A549 (cell line): ENCODE measurements around the gene PLIN4. TPM values are rescaled to one million over a fixed set of nuclear protein-coding genes. Genes with fewer than 3 reads are reported as not detected.

ENCODE experiments used
- ATAC-seq, 2 experiments: fragments of 200-7000 bp in 1 of 2; fragments of >200 bp in 1 of 2; cut with Nextera tagmentation in 1 of 2; cut with Tn5 transposase in 1 of 2; 3 replicates each; pipeline versions ENCODE4 v1.8.0 to v1.9.1; 2018 to 2020; ENCODE audit warnings: mild to moderate bottlenecking in 1 of 2, moderate library complexity in 1 of 2
- CTCF ChIA-PET: fragments of 300-600 bp; sonication (Branson Sonifier 250); formaldehyde crosslinking; extraction: SDS; loops from one replicate; lab custom pipeline; 2021; ENCODE audit warnings: antibody characterized with exemption, inconsistent platforms; lab: Yijun Ruan, JAX
- POLR2A ChIA-PET: fragments of 350-600 bp; formaldehyde crosslinking; extraction: SDS; loops from one replicate; lab custom pipeline; 2021; ENCODE audit warnings: antibody characterized with exemption, inconsistent platforms; lab: Yijun Ruan, JAX
- DNase-seq, 2 experiments: peaks; one replicate each; pipeline versions ENCODE4 v3.0.0 to v3.0.0-alpha.2; 2011 to 2016; ENCODE audit warnings: low read depth in 1 of 2, low spot score in 1 of 2
- FAIRE-seq: peaks from 2 replicates; lab custom pipeline; 2011; peaks lifted over from hg19 to GRCh38; lab: Jason Lieb, UNC
- H3K27ac ChIP-seq, 2 experiments: fragments of >200 bp; sonication (Bioruptor Twin); formaldehyde crosslinking; 3 replicates each; pipeline ENCODE4 v1.5.1; 2016 to 2017
- H3K4me1 ChIP-seq: fragments of >200 bp; sonication (Bioruptor Twin); formaldehyde crosslinking; 3 replicates; pipeline ENCODE4 v1.6.1; 2016
- H3K4me2 ChIP-seq: fragments of >200 bp; sonication (Bioruptor Twin); formaldehyde crosslinking; 3 replicates; pipeline ENCODE4 v1.6.1; 2016
- H3K4me3 ChIP-seq: fragments of >200 bp; sonication (Bioruptor Twin); formaldehyde crosslinking; 3 replicates; pipeline ENCODE4 v1.5.1; 2016
- H3K9me3 ChIP-seq: fragments of >200 bp; sonication (Bioruptor Twin); formaldehyde crosslinking; 3 replicates; pipeline ENCODE4 v1.6.1; 2016
- CEBPB ChIP-seq, 2 experiments: fragments of >200 bp in 1 of 2; sonication (Bioruptor Twin) in 1 of 2; formaldehyde crosslinking in 1 of 2; IDR thresholded peaks; 2 replicates each; pipeline ENCODE4 v1.6.1; 2012 to 2016
- EHF ChIP-seq: fragments of 250-450 bp; sonication (Bioruptor Pico); IDR thresholded peaks from 2 replicates; pipeline ENCODE4 v1.5.0; 2020; ENCODE audit warnings: mild to moderate bottlenecking
- EHMT2 ChIP-seq: fragments of 200-600 bp; sonication (generic); IDR thresholded peaks from 2 replicates; pipeline ENCODE4 v1.6.1; 2016; ENCODE audit warnings: antibody characterized with exemption, low read depth, mild to moderate bottlenecking, moderate library complexity
- EP300 ChIP-seq, 2 experiments: fragments of >200 bp; sonication (Bioruptor Twin); formaldehyde crosslinking; IDR thresholded peaks; 2 replicates in 1 of 2; 3 replicates in 1 of 2; pipeline ENCODE4 v1.6.1; 2016 to 2017
- FOSB ChIP-seq: fragments of 250-450 bp; sonication (Bioruptor Pico); IDR thresholded peaks from 2 replicates; pipeline ENCODE4 v1.5.0; 2020; ENCODE audit warnings: mild to moderate bottlenecking, moderate library complexity
- FOXS1 ChIP-seq: fragments of 250-450 bp; sonication (Bioruptor Pico); IDR thresholded peaks from 2 replicates; pipeline ENCODE4 v1.5.0; 2020; ENCODE audit warnings: mild to moderate bottlenecking, moderate library complexity
- HOXB5 ChIP-seq: fragments of 250-450 bp; sonication (Bioruptor Pico); IDR thresholded peaks from 2 replicates; pipeline ENCODE4 v1.5.0; 2020; ENCODE audit warnings: mild to moderate bottlenecking, moderate library complexity
- JUN ChIP-seq, 2 experiments: fragments of >200 bp; sonication (Bioruptor Twin); formaldehyde crosslinking; IDR thresholded peaks; 2 replicates in 1 of 2; 3 replicates in 1 of 2; pipeline ENCODE4 v1.6.1; 2016 to 2017
- MYC ChIP-seq: IDR thresholded peaks from 2 replicates; pipeline ENCODE4 v1.6.1; 2012; ENCODE audit warnings: mild to moderate bottlenecking, inconsistent platforms, low read length, improper control_type of control experiment, borderline replicate concordance
- NFE2L2 ChIP-seq: fragments of 150-350 bp; conservative IDR thresholded peaks from 2 replicates; pipeline ENCODE4 v1.6.1; 2014; ENCODE audit warnings: low read length
- NR3C1 ChIP-seq: fragments of >200 bp; sonication (Bioruptor Twin); formaldehyde crosslinking; IDR thresholded peaks from 3 replicates; pipeline ENCODE4 v1.6.1; 2017
- POLR2A ChIP-seq: IDR thresholded peaks from 2 replicates; pipeline ENCODE4 v1.6.1; 2012; ENCODE audit warnings: mild to moderate bottlenecking, low read length
- POLR2AphosphoS2 ChIP-seq: conservative IDR thresholded peaks from 2 replicates; pipeline ENCODE4 v1.6.1; 2012; ENCODE audit warnings: low read length, improper control_type of control experiment, inconsistent platforms
- RCOR1 ChIP-seq: fragments of 150-350 bp; IDR thresholded peaks from 2 replicates; pipeline ENCODE4 v1.6.1; 2014; ENCODE audit warnings: antibody characterized with exemption, low read length, low read depth
- SMC3 ChIP-seq: fragments of >200 bp; sonication (Bioruptor Twin); formaldehyde crosslinking; IDR thresholded peaks from 3 replicates; pipeline ENCODE4 v1.6.1; 2018; ENCODE audit warnings: inconsistent platforms
- SREBF2 ChIP-seq: fragments of 450-650 bp; IDR thresholded peaks from 2 replicates; pipeline ENCODE4 v1.6.1; 2014; ENCODE audit warnings: mild to moderate bottlenecking, moderate library complexity
- TFCP2L1 ChIP-seq: fragments of 250-450 bp; sonication (Bioruptor Pico); IDR thresholded peaks from 2 replicates; pipeline ENCODE4 v1.5.0; 2021; ENCODE audit warnings: mild to moderate bottlenecking
- WGBS: methylation state at CpG from one replicate; pipeline ENCODE4 v1.1.6; 2017; ENCODE audit errors: missing lambda C conversion rate; 5-methylcytosine and 5-hydroxymethylcytosine counted together
- polyA plus RNA-seq, 4 experiments: library from polyadenylated mRNA; depleted of rRNA in 3 of 4; stranded (reverse); fragments of >200 nt; fragmentation: RNase III in 1 of 4; extraction: RNeasy Plus Mini Kit Qiagen cat#74134 plus additional on column Dnase treatment in 1 of 4; gene quantifications; 2 replicates in 3 of 4; 3 replicates in 1 of 4; pipeline ENCODE4 v1.2.3, GENCODE V29; 2011 to 2017
- TF ChIP-seq, protein P1 (sequence below): fragments of >200 bp; sonication (Bioruptor Twin); formaldehyde crosslinking; IDR thresholded peaks from 3 replicates; pipeline ENCODE4 v1.5.1; 2016
- TF ChIP-seq, protein P2 (sequence below): IDR thresholded peaks from 2 replicates; pipeline ENCODE4 v1.6.1; 2012
- TF ChIP-seq, protein P3 (sequence below): fragments of 150-350 bp; IDR thresholded peaks from 2 replicates; pipeline ENCODE4 v1.6.1; 2014; ENCODE audit warnings: low read depth, mild to moderate bottlenecking, low read length
- TF ChIP-seq, protein P4 (sequence below): fragments of 200-600 bp; sonication (generic); IDR thresholded peaks from 2 replicates; pipeline ENCODE4 v1.6.1; 2016; ENCODE audit warnings: antibody characterized with exemption, mild to moderate bottlenecking, moderate library complexity

Gene PLIN4
- polyA plus RNA-seq, 2 of the 4 experiments (the other 2 are of a cell fraction), result 0.04 to 0.23 TPM

DNA sequence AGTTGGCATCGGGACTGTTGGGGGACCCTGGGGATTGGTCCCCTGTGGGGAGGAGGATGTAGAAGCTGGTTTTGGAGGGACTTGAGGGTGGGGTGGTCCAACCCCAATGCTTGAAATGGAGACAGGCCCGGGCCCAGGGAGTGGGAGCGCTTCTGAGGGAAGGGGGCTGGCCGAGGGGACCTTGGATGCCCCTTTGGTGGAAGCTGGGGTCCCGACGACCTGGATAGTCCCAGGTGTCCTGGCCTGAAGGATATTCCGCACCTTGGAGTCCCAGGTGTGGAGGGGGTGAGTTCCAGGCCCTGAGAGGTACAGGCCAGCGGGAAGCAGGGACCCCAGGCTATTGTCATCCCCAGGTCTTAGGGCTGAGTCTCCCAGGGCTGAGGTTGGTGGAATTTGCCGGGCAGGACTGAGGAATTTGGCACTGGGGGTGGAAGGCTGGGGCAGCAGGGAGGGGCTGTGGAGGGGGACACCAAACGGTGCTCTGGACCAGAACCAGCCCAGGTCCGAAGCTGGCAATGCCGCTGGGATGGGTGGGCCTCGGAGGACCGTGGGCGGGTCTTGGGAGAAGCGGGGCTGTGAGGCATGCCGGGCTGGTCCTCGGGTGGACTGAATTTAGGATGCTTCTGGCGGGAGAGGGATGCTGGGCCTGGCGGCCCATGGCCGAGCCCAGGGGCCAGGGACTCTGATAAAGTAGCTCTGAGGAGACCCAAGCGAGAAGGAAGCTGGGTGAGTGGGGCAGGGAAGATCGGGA, 44.3 kb downstream of the PLIN4 start:
- no peak for ATAC-seq
- Histone ChIP-seq H3K4me3 (peak overlapping the region; percentile 27; the same call in 1 of the 3 replicates), H3K9me3 (no peaks in the 10 kb centered on the region), H3K27ac (peak overlapping the region in 1 of 2 experiments; percentile 99; a peak in 3 of 6 replicates), H3K4me2 (peak overlapping the region; percentile 95), H3K4me1 (peaks cover 15% of the 10 kb centered on the region)
- WGBS, result 70% methylated on average over 18 of the region's 23 CpGs
- no peak for DNase-seq
- no peak for TF ChIP-seq HOXB5
- TF ChIP-seq POLR2A, result no peak
- TF ChIP-seq JUN (IDR thresholded peaks at IDR 0.05), result no peak
- CTCF ChIA-PET, result interaction anchor here (0.6 to 1.9 kb wide), 4 partner anchors 10 to 73 kb away, joined by 4 to 7 read pairs (median 6); partner anchors contain the start of gene SH3GL1
- no peak for FAIRE-seq
- POLR2A ChIA-PET, result no interaction called here

DNA sequence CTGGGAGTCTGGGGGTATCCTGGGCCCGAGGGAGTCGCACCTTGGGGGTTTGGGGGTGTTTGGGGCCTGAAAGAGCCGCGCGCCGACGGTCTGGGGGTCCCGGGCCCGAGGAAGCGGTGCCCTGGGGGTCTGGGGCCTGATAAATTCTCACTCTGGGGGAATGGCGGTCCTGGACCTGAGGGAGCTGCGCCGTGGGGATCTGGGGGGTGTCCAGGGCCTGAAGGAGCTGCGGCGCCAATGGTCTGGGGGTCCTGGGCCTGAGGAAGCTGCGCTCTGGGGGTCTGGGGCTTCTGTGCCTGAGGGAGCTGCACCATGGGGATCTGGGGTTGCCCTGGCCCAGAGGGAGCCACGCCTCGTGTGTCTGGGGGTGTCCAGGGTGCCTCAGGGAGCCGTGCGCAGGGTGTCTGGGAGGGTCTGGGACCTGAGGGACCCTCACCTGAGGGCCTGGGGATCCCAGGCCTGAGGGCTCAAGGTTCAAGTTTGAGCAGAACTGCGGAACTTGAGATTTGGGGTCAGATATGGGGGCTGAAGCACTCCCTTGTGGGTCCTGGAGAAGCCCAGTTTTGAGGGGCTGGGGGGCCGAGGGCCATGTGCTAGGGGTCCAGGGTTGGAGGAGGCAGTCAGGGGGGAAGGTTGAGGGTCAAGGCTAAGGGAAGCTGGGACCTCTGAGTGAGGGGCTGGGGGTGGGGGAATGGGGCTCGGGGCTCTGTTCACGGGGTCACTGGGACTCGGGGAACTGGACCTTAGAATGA, 45.1 kb downstream of the PLIN4 start:
- WGBS, result 59% methylated on average over 6 of the region's 25 CpGs
- Histone ChIP-seq H3K4me3 (peak overlapping the region; percentile 98), H3K4me1 (peaks cover 15% of the 10 kb centered on the region), H3K9me3 (no peaks in the 10 kb centered on the region), H3K4me2 (peak overlapping the region; percentile 95)
- no peak for DNase-seq
- TF ChIP-seq SREBF2 (no peak), EHMT2 (no peak), RCOR1 (no peak), EP300 (IDR thresholded peaks at IDR 0.05) (no peak), MYC (no peak), NR3C1 (no peak), FOXS1 (CRISPR knock-in tag) (no peak), SMC3 (no peak), CEBPB (IDR thresholded peaks at IDR 0.05) (no peak), JUN (IDR thresholded peaks at IDR 0.05) (no peak), EHF (CRISPR knock-in tag) (no peak), TFCP2L1 (CRISPR knock-in tag) (no peak), POLR2AphosphoS2 (no peak), NFE2L2 (no peak), FOSB (CRISPR knock-in tag) (no peak)
- TF ChIP-seq, protein P1, sequence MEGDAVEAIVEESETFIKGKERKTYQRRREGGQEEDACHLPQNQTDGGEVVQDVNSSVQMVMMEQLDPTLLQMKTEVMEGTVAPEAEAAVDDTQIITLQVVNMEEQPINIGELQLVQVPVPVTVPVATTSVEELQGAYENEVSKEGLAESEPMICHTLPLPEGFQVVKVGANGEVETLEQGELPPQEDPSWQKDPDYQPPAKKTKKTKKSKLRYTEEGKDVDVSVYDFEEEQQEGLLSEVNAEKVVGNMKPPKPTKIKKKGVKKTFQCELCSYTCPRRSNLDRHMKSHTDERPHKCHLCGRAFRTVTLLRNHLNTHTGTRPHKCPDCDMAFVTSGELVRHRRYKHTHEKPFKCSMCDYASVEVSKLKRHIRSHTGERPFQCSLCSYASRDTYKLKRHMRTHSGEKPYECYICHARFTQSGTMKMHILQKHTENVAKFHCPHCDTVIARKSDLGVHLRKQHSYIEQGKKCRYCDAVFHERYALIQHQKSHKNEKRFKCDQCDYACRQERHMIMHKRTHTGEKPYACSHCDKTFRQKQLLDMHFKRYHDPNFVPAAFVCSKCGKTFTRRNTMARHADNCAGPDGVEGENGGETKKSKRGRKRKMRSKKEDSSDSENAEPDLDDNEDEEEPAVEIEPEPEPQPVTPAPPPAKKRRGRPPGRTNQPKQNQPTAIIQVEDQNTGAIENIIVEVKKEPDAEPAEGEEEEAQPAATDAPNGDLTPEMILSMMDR, result no peak
- TF ChIP-seq, protein P2, sequence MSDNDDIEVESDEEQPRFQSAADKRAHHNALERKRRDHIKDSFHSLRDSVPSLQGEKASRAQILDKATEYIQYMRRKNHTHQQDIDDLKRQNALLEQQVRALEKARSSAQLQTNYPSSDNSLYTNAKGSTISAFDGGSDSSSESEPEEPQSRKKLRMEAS, result no peak
- TF ChIP-seq, protein P3, sequence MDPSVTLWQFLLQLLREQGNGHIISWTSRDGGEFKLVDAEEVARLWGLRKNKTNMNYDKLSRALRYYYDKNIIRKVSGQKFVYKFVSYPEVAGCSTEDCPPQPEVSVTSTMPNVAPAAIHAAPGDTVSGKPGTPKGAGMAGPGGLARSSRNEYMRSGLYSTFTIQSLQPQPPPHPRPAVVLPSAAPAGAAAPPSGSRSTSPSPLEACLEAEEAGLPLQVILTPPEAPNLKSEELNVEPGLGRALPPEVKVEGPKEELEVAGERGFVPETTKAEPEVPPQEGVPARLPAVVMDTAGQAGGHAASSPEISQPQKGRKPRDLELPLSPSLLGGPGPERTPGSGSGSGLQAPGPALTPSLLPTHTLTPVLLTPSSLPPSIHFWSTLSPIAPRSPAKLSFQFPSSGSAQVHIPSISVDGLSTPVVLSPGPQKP, result no peak
- TF ChIP-seq, protein P4, sequence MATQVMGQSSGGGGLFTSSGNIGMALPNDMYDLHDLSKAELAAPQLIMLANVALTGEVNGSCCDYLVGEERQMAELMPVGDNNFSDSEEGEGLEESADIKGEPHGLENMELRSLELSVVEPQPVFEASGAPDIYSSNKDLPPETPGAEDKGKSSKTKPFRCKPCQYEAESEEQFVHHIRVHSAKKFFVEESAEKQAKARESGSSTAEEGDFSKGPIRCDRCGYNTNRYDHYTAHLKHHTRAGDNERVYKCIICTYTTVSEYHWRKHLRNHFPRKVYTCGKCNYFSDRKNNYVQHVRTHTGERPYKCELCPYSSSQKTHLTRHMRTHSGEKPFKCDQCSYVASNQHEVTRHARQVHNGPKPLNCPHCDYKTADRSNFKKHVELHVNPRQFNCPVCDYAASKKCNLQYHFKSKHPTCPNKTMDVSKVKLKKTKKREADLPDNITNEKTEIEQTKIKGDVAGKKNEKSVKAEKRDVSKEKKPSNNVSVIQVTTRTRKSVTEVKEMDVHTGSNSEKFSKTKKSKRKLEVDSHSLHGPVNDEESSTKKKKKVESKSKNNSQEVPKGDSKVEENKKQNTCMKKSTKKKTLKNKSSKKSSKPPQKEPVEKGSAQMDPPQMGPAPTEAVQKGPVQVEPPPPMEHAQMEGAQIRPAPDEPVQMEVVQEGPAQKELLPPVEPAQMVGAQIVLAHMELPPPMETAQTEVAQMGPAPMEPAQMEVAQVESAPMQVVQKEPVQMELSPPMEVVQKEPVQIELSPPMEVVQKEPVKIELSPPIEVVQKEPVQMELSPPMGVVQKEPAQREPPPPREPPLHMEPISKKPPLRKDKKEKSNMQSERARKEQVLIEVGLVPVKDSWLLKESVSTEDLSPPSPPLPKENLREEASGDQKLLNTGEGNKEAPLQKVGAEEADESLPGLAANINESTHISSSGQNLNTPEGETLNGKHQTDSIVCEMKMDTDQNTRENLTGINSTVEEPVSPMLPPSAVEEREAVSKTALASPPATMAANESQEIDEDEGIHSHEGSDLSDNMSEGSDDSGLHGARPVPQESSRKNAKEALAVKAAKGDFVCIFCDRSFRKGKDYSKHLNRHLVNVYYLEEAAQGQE, result no peak
- TF ChIP-seq, all 56 proteins: peak for 0
- FAIRE-seq (no peak), ATAC-seq (no peak)
- CTCF ChIA-PET, result interaction anchor here (0.6 to 1.9 kb wide), 3 partner anchors 9 to 73 kb away, joined by 4 to 6 read pairs (median 6); partner anchors contain the start of gene SH3GL1
- H3K27ac ChIP-seq, result peak overlapping the region; percentile 82 to 99
- POLR2A ChIA-PET, result no interaction called here
